Gastrocnemius medialis (tissue), 4 donors: Measurements from ENCODE around the gene AJAP1. TPM values are rescaled to one million over a fixed set of nuclear protein-coding genes. Genes with fewer than 3 reads are reported as not detected.

Experiments used
- ATAC-seq, 2 donors: fragments of 150-250 bp; one replicate each; pipeline ENCODE4 v1.9.1; 2016
- DNase-seq, 2 donors: peaks; one replicate each; pipeline ENCODE4 v3.0.0-alpha.2; 2019
- H3K27ac ChIP-seq, 4 donors: fragments of 200-600 bp; sonication (generic); 1 replicate in 1 of 4; 2 replicates in 3 of 4; pipeline ENCODE4 v1.5.1; 2016 to 2018; ENCODE audit warnings: mild to moderate bottlenecking in 2 of 4, moderate library complexity in 1 of 4
- H3K27me3 ChIP-seq, 3 donors: fragments of 200-600 bp; sonication (generic) in 2 of 3; 1 replicate in 1 of 3; 2 replicates in 2 of 3; pipeline versions ENCODE4 v1.5.1 to v1.6.0; 2016 to 2019; ENCODE audit warnings: mild to moderate bottlenecking in 1 of 3, moderate library complexity in 1 of 3
- H3K36me3 ChIP-seq, 2 donors: fragments of 200-600 bp; sonication (generic) in 1 of 2; one replicate each; pipeline ENCODE4 v1.5.1; 2017 to 2018
- H3K4me1 ChIP-seq, 2 donors: fragments of 200-600 bp; sonication (generic) in 1 of 2; one replicate each; pipeline ENCODE4 v1.5.1; 2016 to 2017; ENCODE audit warnings: mild to moderate bottlenecking in 2 of 2
- H3K4me3 ChIP-seq, 4 donors: fragments of 200-600 bp; sonication (generic) in 3 of 4; 1 replicate in 1 of 4; 2 replicates in 3 of 4; pipeline ENCODE4 v1.5.1; 2016 to 2019; ENCODE audit warnings: mild to moderate bottlenecking in 2 of 4
- H3K9me3 ChIP-seq, 3 donors: fragments of 200-600 bp; sonication (generic) in 2 of 3; 1 replicate in 1 of 3; 2 replicates in 2 of 3; pipeline ENCODE4 v1.5.1; 2016 to 2019
- POLR2A ChIP-seq, 2 donors: fragments of 450-650 bp; IDR thresholded peaks; one replicate each; pipeline ENCODE4 v1.6.1; 2017; ENCODE audit warnings: antibody characterized with exemption in 2 of 2, mild to moderate bottlenecking in 2 of 2, moderate library complexity in 2 of 2
- in situ Hi-C, 4 donors: fragments of 200-750 bp; cut with MboI; loops; one replicate each; pipeline versions ENCODE4 v1.15.0 to v1.8.0; 2017; ENCODE audit warnings: low sequenced_read_pairs in 4 of 4
- intact Hi-C: fragments of 100-400 bp; cut with DNase I; formaldehyde crosslinking; loops from one replicate; pipeline ENCODE4 v1.15.1; 2023; ENCODE audit warnings: low total_unique reads
- total RNA-seq, 4 donors: library from RNA; depleted of rRNA; stranded (reverse); fragments of >200 nt; gene quantifications; one replicate each; pipeline versions ENCODE4 v1.1.0 to v1.2.3, GENCODE V29; 2016
- TF ChIP-seq, protein P1 (sequence below), 5 experiments: fragments of 450-650 bp in 3 of 5; fragments of 200-600 bp in 2 of 5; sonication (generic) in 2 of 5; IDR thresholded peaks in 4 of 5; conservative IDR thresholded peaks in 1 of 5; 1 replicate in 4 of 5; 2 replicates in 1 of 5; pipeline ENCODE4 v1.5.1; 2016 to 2019; ENCODE audit warnings: antibody characterized with exemption in 5 of 5, mild to moderate bottlenecking in 3 of 5, moderate library complexity in 3 of 5

The AJAP1 gene
- total RNA-seq, 4 donors from 2014 or later, result 0.03 to 0.18 (median 0.05) TPM; not detected in 1

DNA sequence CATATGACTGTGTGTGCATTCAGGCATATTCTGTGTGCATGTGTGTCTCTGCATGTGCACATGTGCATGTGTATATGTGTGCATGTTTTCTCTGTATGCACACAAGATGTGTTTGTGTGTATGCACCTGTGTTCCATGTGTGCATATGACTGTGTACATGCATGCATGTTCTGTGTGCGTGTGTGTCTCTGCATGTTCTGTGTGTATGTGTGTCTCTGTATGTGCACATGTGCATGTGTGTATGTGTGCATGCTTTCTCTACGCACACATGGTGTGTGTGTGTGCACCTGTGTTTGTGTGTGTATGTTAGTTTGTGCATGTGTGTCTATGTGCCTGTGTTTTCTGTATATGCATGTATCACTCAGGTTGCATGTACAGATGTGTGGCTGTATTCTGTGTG is 42.3 kb downstream of the AJAP1 start:
- intact Hi-C loops, result no loop called here
- TF ChIP-seq POLR2A (IDR thresholded peaks at IDR 0.05), result no peak
- TF ChIP-seq, protein P1, sequence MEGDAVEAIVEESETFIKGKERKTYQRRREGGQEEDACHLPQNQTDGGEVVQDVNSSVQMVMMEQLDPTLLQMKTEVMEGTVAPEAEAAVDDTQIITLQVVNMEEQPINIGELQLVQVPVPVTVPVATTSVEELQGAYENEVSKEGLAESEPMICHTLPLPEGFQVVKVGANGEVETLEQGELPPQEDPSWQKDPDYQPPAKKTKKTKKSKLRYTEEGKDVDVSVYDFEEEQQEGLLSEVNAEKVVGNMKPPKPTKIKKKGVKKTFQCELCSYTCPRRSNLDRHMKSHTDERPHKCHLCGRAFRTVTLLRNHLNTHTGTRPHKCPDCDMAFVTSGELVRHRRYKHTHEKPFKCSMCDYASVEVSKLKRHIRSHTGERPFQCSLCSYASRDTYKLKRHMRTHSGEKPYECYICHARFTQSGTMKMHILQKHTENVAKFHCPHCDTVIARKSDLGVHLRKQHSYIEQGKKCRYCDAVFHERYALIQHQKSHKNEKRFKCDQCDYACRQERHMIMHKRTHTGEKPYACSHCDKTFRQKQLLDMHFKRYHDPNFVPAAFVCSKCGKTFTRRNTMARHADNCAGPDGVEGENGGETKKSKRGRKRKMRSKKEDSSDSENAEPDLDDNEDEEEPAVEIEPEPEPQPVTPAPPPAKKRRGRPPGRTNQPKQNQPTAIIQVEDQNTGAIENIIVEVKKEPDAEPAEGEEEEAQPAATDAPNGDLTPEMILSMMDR (IDR thresholded peaks at IDR 0.05 in 4 of 5, conservative IDR thresholded peaks at IDR 0.05 in 1 of 5), result no peak

DNA sequence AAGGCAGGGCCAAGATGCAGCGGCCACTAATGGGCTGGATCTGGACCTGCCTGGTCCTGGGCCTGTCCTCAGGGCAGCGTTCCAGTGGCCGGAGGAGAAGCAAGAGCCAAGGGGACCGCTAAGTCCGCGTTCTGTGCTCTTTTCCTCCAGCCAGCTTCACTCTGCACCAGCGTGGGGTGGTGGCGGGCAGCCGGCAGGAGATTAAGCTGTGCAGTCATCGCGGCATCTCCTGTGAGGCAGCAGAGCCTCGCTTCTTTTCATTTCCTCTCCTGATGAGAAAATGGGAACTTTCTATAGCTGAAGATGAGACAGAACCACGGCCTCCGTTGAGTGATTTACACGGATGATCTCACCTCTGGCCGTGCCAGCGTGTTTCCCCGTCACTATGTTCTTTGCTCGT is 43.4 kb downstream of the AJAP1 start:
- no peak for DNase-seq
- H3K4me3 ChIP-seq, result no peak overlapping the region
- no peaks in the 10 kb centered on the region for H3K36me3 ChIP-seq
- H3K4me1 ChIP-seq, result no peaks in the 10 kb centered on the region
- in situ Hi-C loops, result no loop called here
- no peaks in the 10 kb centered on the region for H3K27me3 ChIP-seq
- H3K27ac ChIP-seq, result no peak overlapping the region
- ATAC-seq, result no peak
- intact Hi-C loops, result no loop called here
- no peaks in the 10 kb centered on the region for H3K9me3 ChIP-seq
- no peak for TF ChIP-seq POLR2A (IDR thresholded peaks at IDR 0.05)
- TF ChIP-seq, protein P1 (IDR thresholded peaks at IDR 0.05 in 4 of 5, conservative IDR thresholded peaks at IDR 0.05 in 1 of 5), result no peak

More for the DNA sequence above, 42.3 kb downstream of the AJAP1 start:
- H3K4me3 ChIP-seq, result no peak overlapping the region
- ATAC-seq, result no peak
- no peaks in the 10 kb centered on the region for H3K27me3 ChIP-seq
- no peak for DNase-seq
- no peaks in the 10 kb centered on the region for H3K9me3 ChIP-seq
- no peaks in the 10 kb centered on the region for H3K36me3 ChIP-seq
- in situ Hi-C loops, result no loop called here
- no peaks in the 10 kb centered on the region for H3K4me1 ChIP-seq
- H3K27ac ChIP-seq, result no peak overlapping the region

DNA sequence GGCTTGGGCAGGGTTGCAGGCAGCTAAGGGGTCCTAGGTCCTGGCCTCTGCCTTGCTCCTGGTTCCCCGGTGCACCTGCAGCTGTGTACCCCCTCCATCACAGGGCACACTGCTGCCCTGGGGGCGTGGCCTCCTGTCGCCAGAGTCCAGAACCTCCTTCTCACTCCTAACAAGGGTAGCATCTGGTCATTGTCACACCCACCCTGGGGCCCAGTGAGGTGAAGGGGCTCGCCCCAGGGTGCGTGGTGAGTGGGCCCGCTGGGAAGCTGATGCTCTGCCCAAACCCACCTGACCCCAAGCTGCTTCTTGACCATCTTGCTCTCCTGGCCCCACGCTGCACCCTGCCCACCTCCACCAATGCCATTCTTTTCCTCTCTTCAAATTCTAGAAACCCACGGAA is 44.5 kb downstream of the AJAP1 start:
- TF ChIP-seq POLR2A (IDR thresholded peaks at IDR 0.05), result no peak
- TF ChIP-seq, protein P1 (IDR thresholded peaks at IDR 0.05 in 4 of 5, conservative IDR thresholded peaks at IDR 0.05 in 1 of 5), result no peak
- no peaks in the 10 kb centered on the region for H3K9me3 ChIP-seq
- in situ Hi-C loops, result no loop called here
- H3K36me3 ChIP-seq, result no peaks in the 10 kb centered on the region
- DNase-seq (no peak), ATAC-seq (no peak)
- no peak overlapping the region for H3K4me3 ChIP-seq
- intact Hi-C loops, result no loop called here
- H3K27me3 ChIP-seq, result no peaks in the 10 kb centered on the region
- no peaks in the 10 kb centered on the region for H3K4me1 ChIP-seq
- H3K27ac ChIP-seq, result no peak overlapping the region

DNA sequence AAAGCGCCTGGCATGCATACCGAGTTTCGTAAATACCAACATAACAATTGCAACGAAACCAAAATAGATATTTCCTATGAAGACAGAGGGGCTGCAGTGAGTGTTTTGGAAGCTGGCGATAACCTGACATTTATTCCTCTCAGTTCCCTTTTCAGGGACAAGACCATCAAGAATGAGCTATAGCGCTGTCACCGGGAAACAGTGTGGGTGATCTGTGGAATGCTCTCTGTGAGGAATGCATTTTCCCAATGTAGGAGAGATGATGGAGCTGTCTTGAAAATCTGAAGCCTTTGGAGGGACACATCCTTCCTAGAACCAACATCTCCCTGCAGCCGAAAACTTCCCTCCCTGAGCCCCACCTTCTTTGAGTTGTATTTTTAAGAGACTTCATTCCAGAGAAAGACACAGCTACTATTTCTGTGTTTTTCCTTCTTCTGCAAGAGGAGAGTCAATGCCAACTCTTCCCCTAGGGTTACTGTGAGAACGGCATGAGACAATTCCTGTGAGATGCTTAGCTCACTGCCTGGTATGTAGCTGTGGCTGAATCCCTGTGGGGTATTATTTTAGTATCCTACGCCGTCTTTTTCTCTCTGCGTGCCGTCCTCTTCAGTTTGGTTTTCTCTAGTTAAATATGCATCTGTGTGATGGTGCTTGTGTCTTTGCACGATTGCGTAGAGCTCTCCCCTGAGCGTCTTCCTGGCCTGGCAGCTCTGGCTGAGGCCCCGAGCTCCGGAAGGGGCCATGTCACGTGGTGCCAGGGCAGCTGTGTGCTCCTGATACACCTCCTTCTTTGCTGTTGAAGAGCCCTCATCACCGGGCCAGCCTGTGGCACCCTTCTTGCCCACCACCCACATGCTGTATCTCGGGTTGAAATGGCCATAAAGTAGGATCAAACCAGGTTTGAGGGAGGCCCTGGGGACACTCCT is 45.2 kb downstream of the AJAP1 start:
- TF ChIP-seq POLR2A (IDR thresholded peaks at IDR 0.05), result no peak
- TF ChIP-seq, protein P1 (IDR thresholded peaks at IDR 0.05 in 4 of 5, conservative IDR thresholded peaks at IDR 0.05 in 1 of 5), result no peak
- intact Hi-C loops, result no loop called here
- no peak for ATAC-seq

More for the DNA sequence above, 45.2 kb downstream of the AJAP1 start:
- H3K27ac ChIP-seq, result no peak overlapping the region
- no peaks in the 10 kb centered on the region for H3K4me1 ChIP-seq
- in situ Hi-C loops, result no loop called here
- DNase-seq, result no peak
- no peaks in the 10 kb centered on the region for H3K27me3 ChIP-seq
- no peaks in the 10 kb centered on the region for H3K36me3 ChIP-seq
- H3K9me3 ChIP-seq, result no peaks in the 10 kb centered on the region
- no peak overlapping the region for H3K4me3 ChIP-seq
